Astrocyte of the spinal cord (primary cell): ENCODE data around the gene BUD13.

Source experiments
- DNase-seq: peaks from one replicate; pipeline ENCODE4 v3.0.0; 2011; ENCODE audit warnings: low read depth, low spot score
- H3K4me3 ChIP-seq: 2 replicates; pipeline ENCODE4 v1.5.1; 2011; ENCODE audit warnings: low read depth, mild to moderate bottlenecking, low read length, moderate library complexity
- CTCF ChIP-seq: IDR thresholded peaks from 2 replicates; pipeline ENCODE4 v1.5.1; 2012; ENCODE audit warnings: low read depth, mild to moderate bottlenecking, low read length, inconsistent platforms
- in situ Hi-C: cut with HindIII; loops from 2 replicates; pipeline ENCODE4 v1.10.0; 2017; ENCODE audit warnings: low sequenced_read_pairs

The BUD13 gene

GRCh38 chr11:116703421-116703820 lies 69.4 kb downstream of the BUD13 start:
- in situ Hi-C loops = no loop called here
- no peak for DNase-seq
- H3K4me3 ChIP-seq = no peak overlapping the region
- TF ChIP-seq CTCF = no peak

- in situ Hi-C loops = no loop called here
Measured at GRCh38 chr11:116702772-116703385, 69.9 kb downstream of the BUD13 start.

GRCh38 chr11:116701876-116702275 lies 70.9 kb downstream of the BUD13 start:
- no peak for TF ChIP-seq CTCF
- no peak overlapping the region for H3K4me3 ChIP-seq
- in situ Hi-C loops = no loop called here
- no peak for DNase-seq

More at GRCh38 chr11:116702772-116703385, 69.9 kb downstream of the BUD13 start:
- no peak for TF ChIP-seq CTCF
- H3K4me3 ChIP-seq = no peak overlapping the region
- no peak for DNase-seq

GRCh38 chr11:116701297-116701801 lies 71.4 kb downstream of the BUD13 start:
- no peak for DNase-seq
- in situ Hi-C loops = no loop called here
- no peak for TF ChIP-seq CTCF
- H3K4me3 ChIP-seq = no peak overlapping the region

GRCh38 chr11:116700586-116701220 lies 72.1 kb downstream of the BUD13 start:
- no peak for DNase-seq
- in situ Hi-C loops = no loop called here
- TF ChIP-seq CTCF = no peak
- no peak overlapping the region for H3K4me3 ChIP-seq
